DOHH2 (cell line): Measurements from ENCODE around the gene STAP2.

Experiments
- H3F3A ChIP-seq: fragments of 200-600 bp; sonication (generic), shearing (Covaris generic); 2 replicates; pipeline ENCODE4 v1.6.0; 2016; ENCODE audit warnings: antibody characterized with exemption, mild to moderate bottlenecking; ENCODE audit not compliant: control insufficient read depth, insufficient read depth
- H3K27ac ChIP-seq: fragments of 200-600 bp; sonication (generic); 2 replicates; pipeline ENCODE4 v1.5.1; 2014; ENCODE audit warnings: low read depth, mild to moderate bottlenecking, low read length, moderate library complexity
- H3K27me3 ChIP-seq: fragments of 200-600 bp; sonication (generic); 2 replicates; pipeline ENCODE4 v1.6.1; 2014; ENCODE audit warnings: mild to moderate bottlenecking, low read length, mixed read lengths; ENCODE audit not compliant: control insufficient read depth
- H3K36me3 ChIP-seq: fragments of 200-600 bp; sonication (generic); 2 replicates; pipeline ENCODE4 v1.6.1; 2014; ENCODE audit warnings: mild to moderate bottlenecking, low read length, moderate library complexity, mixed read lengths; ENCODE audit not compliant: control insufficient read depth
- H3K4me1 ChIP-seq: fragments of 200-600 bp; sonication (generic); 2 replicates; pipeline ENCODE4 v1.6.1; 2014; ENCODE audit warnings: mild to moderate bottlenecking, low read length, mixed read lengths; ENCODE audit not compliant: control insufficient read depth
- H3K4me2 ChIP-seq: fragments of 200-600 bp; sonication (generic); 2 replicates; pipeline ENCODE4 v1.6.0; 2014; ENCODE audit warnings: mild to moderate bottlenecking, low read length, moderate library complexity
- H3K4me3 ChIP-seq: fragments of 200-600 bp; sonication (generic); 2 replicates; pipeline ENCODE4 v1.5.1; 2014; ENCODE audit warnings: mild to moderate bottlenecking, low read length, mixed read lengths
- H3K79me2 ChIP-seq: fragments of 200-600 bp; sonication (generic); 2 replicates; pipeline ENCODE4 v1.6.1; 2014; ENCODE audit warnings: mild to moderate bottlenecking, low read length, mixed read lengths; ENCODE audit not compliant: control insufficient read depth
- H3K9me2 ChIP-seq: fragments of 200-600 bp; sonication (generic); replicated peaks from 2 replicates; pipeline ENCODE4 v1.6.1; 2014; ENCODE audit warnings: mild to moderate bottlenecking, low read length, mixed read lengths; ENCODE audit not compliant: control insufficient read depth
- H3K9me3 ChIP-seq: fragments of 200-600 bp; sonication (generic); 2 replicates; pipeline ENCODE4 v1.6.1; 2014; ENCODE audit warnings: antibody characterized with exemption, low read length, mixed read lengths; ENCODE audit not compliant: control insufficient read depth, insufficient read depth
- H4K20me1 ChIP-seq: fragments of 200-600 bp; sonication (generic); 2 replicates; pipeline ENCODE4 v1.6.0; 2014; ENCODE audit warnings: low read depth, mild to moderate bottlenecking, antibody characterized with exemption, low read length, moderate library complexity; ENCODE audit not compliant: control insufficient read depth, insufficient read depth
- CTCF ChIP-seq: fragments of 200-600 bp; sonication (generic); IDR thresholded peaks from one replicate; pipeline ENCODE4 v1.5.1; 2014; ENCODE audit warnings: antibody characterized with exemption, mild to moderate bottlenecking, low read depth, low read length; ENCODE audit not compliant: poor library complexity, severe bottlenecking
- EZH2phosphoT487 ChIP-seq: fragments of 200-600 bp; sonication (generic); IDR thresholded peaks from 2 replicates; pipeline ENCODE4 v1.6.1; 2017; ENCODE audit warnings: borderline replicate concordance, mild to moderate bottlenecking, antibody characterized with exemption, low read length, moderate library complexity, mixed read lengths

The STAP2 gene

GRCh38 chr19:4357095-4357797 is 18.6 kb upstream of the STAP2 start:
- H3K79me2 ChIP-seq, result no peaks in the 10 kb centered on the region
- H3K27me3 ChIP-seq, result no peaks in the 10 kb centered on the region
- H3K36me3 ChIP-seq, result peaks cover 29% of the 10 kb centered on the region
- H4K20me1 ChIP-seq, result no peaks in the 10 kb centered on the region
- H3K27ac ChIP-seq, result no peak overlapping the region
- H3K4me1 ChIP-seq, result no peaks in the 10 kb centered on the region
- no peak overlapping the region for H3K4me3 ChIP-seq
- TF ChIP-seq CTCF (no peak), EZH2phosphoT487 (no peak)
- no peak overlapping the region for H3K4me2 ChIP-seq
- no peaks in the 10 kb centered on the region for H3K9me2 ChIP-seq
- H3F3A ChIP-seq, result no peaks in the 10 kb centered on the region
- H3K9me3 ChIP-seq, result no peaks in the 10 kb centered on the region

DNA sequence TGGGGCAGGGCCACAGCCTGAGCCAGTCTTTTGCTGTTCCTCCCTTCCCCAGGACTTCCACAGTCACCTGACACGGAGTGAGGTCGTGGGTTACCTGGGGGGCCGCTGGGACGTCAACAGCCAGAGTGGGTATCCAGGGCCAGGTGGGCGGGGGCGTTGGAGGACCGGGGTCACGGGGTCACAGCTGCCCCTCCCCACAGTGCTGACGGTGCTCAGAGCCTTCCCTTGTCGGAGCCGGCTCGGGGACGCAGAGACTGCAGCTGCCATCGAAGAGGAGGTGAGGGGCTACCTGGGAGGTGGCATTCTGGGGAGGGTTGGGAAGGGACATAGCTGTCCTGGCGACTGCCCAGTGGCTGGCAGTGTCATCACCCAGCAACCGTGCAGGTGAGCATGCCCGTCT is 16.3 kb upstream of the STAP2 start:
- H3F3A ChIP-seq, result no peaks in the 10 kb centered on the region
- H3K4me3 ChIP-seq, result no peak overlapping the region
- H3K27me3 ChIP-seq, result no peaks in the 10 kb centered on the region
- no peak overlapping the region for H3K4me2 ChIP-seq
- H3K79me2 ChIP-seq, result no peaks in the 10 kb centered on the region
- no peaks in the 10 kb centered on the region for H3K9me3 ChIP-seq
- no peaks in the 10 kb centered on the region for H3K9me2 ChIP-seq
- peaks cover 6% of the 10 kb centered on the region for H3K36me3 ChIP-seq
- no peak overlapping the region for H3K27ac ChIP-seq
- H3K4me1 ChIP-seq, result no peaks in the 10 kb centered on the region
- no peaks in the 10 kb centered on the region for H4K20me1 ChIP-seq
- no peak for TF ChIP-seq CTCF
- TF ChIP-seq EZH2phosphoT487, result no peak

GRCh38 chr19:4354282-4354681 is 15.7 kb upstream of the STAP2 start:
- H3K9me2 ChIP-seq, result no peaks in the 10 kb centered on the region
- no peak for TF ChIP-seq CTCF
- no peak for TF ChIP-seq EZH2phosphoT487
- no peaks in the 10 kb centered on the region for H3K79me2 ChIP-seq
- H3K4me3 ChIP-seq, result no peak overlapping the region
- no peaks in the 10 kb centered on the region for H4K20me1 ChIP-seq
- H3K27ac ChIP-seq, result no peak overlapping the region
- H3K36me3 ChIP-seq, result no peaks in the 10 kb centered on the region; the same call in none of the 2 replicates
- H3F3A ChIP-seq, result no peaks in the 10 kb centered on the region
- no peak overlapping the region for H3K4me2 ChIP-seq
- H3K4me1 ChIP-seq, result no peaks in the 10 kb centered on the region
- no peaks in the 10 kb centered on the region for H3K27me3 ChIP-seq
- H3K9me3 ChIP-seq, result no peaks in the 10 kb centered on the region
